GF-D8 (cell line): ENCODE results near the gene WASF3.

Experiments
- DNase-seq: peaks from one replicate; lab custom pipeline; 2025; lab: John Stamatoyannopoulos, UW

The WASF3 gene

DNA sequence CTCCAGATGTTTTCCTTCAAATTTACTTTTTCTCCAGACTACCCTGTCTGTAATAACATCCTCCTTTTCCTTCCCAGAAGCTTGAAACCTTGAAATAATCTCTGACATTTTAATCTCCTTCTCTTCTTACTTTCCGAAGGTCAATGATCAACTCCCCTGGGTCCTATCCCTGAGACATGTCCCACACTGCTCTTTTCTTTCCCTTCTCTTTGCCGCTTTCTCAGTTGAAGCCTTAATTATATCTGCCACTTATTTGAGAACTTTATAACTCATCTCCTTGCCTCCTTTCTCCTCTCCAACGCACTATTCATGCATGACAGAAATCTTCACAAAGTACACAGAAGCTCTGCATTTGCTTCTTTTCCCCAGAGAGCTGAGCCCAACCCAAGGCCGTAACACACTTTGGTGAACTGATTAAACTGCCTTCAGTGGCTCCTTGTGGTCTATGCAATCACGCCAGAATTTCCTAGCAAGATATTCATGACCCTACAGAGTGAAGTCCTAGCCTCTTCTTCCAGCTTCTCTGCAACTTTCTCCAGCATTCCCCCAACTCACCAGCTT lies 9.2 kb upstream of the WASF3 start:
- DNase-seq = no peak

DNA sequence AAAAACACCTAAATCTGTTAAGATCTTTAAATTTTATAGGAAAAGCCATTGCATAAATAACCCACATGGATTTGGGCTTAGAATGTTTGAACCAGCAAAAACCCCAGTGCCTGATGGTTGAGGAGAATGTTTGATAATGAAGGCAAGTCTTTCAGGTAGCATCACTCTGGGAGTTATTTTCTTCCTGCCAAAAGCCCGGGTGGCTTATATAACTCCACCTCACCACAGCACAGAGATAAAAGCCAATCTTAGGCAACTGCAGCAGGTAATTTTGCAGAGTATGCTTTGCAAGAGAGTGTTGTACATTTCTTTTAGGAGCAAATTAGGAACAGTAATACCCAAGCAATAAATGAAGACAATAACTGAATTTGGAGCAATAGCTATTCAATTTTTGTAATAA lies 7.8 kb upstream of the WASF3 start:
- no peak for DNase-seq

GRCh38 chr13:26551255-26551860 lies 6.1 kb upstream of the WASF3 start:
- no peak for DNase-seq

- no peak for DNase-seq
These were observed 2.1 kb upstream of the WASF3 start for GRCh38 chr13:26555413-26555812.

GRCh38 chr13:26557051-26557392 lies 461 bp upstream of the WASF3 start:
- DNase-seq = no peak

GRCh38 chr13:26558074-26558805 lies 757 bp downstream of the WASF3 start:
- no peak for DNase-seq

- DNase-seq = no peak
These were observed 1.5 kb downstream of the WASF3 start for GRCh38 chr13:26558987-26559386.

GRCh38 chr13:26560456-26560855 lies 3.0 kb downstream of the WASF3 start:
- no peak for DNase-seq

DNA sequence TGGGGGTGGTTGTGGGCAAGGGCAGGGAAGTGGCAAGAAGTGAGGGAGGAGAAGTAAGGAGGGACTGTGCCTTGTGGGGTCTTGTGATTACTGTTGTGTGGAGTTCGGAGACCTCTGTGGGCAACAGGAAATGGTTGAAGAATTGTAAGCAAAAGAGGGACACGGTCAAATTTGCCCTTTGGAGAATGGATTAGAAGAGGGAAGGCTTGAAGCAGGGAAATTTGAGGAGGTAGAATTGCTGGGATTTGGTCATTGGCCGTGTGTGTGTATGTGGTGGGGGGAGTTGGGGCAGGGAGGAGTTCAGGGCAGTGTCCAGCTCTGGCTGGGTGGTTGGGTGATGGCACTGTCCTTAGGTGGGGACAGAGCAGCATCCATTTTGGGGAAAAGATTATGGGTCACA lies 3.6 kb downstream of the WASF3 start:
- DNase-seq = no peak

GRCh38 chr13:26561651-26562511 lies 4.4 kb downstream of the WASF3 start:
- no peak for DNase-seq

DNA sequence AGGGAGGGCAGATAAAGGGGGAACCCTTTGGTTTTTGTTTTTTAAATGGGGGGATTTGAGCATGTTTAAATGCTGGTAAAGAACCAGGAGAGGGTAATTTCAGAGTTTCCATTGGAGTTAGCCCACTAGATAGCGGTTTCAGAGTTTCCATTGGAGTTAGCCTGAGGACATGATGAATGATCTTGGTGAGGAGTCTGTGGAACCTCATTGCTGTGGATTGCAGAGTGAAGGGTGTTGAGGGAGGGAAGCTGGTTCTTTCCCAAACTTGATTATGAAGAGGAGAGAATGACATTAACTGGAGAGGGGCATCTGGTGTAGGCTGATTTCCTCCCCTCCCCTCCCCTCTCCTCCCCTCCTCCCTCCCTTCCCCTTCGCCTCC lies 5.0 kb downstream of the WASF3 start:
- DNase-seq = no peak

DNA sequence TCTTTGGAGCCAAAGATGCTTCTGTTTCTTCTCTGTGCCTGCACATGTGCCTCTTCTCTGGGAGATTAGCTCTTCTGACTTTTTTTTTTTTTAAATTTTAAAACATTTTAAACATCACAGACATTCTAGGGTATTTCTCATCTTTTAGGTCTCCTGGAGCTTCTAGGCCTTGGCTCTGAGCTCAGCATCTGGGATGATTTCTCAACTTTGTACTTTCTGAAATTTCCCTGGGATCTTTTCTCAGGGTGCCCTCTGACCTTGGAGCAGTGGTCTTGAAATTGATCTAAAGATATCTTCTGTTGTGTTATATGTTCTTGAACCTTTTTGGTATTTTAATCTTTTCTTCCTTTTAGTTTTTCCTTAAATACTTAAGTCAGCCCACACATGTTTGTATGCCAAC lies 6.2 kb downstream of the WASF3 start:
- no peak for DNase-seq

DNA sequence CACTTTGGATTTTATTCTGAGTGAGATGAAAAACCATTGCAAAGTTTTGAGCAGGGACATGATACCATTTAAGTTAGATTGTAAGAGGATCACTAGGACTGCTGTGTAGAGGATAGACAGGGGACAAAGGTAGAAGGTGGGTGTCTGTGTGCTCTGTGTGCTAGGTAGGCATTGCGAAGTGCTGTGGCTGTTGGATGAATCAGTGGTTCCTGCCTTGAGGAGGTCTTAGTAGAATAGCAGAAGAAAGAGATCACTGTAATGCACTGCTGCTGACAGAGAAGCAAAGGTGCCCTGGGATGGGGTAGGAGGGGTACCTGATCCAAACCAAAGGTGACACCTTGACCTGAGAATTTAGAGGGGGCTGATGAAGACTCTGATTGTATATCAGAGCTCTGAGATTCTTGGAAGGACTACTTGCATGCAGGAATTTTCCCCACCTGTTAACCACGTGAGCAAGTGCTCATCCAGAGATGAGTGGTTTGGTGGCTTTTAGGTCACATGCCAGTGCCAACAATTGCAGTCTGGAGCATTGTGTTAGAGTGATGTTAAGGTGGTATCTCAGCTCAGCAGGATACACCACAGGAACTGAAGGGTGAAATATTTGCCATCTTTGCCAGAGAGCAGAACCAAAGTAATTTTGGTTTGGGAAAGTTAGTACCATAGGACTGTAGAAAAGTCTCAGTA lies 10.8 kb downstream of the WASF3 start:
- no peak for DNase-seq

GRCh38 chr13:26571518-26571917 lies 14.0 kb downstream of the WASF3 start:
- DNase-seq = no peak

DNA sequence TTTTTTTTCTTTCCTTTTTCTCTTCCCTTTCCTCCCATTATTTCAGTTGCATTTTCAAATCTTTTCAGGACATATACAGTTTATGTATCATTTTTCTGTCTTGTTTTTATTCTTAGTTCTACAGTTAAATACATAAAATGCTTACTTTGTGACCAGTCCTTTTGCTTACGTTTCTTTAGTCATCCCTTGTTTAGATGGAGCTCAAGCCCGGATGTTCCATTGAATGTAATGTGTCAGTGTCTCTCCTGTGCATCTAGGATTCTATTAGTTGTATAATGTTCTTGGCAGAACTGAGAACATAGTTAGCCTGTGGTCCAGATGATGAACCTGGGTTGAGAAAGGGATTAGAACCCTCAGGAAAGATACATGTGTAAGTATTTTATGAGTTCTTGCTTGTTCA lies 17.8 kb downstream of the WASF3 start:
- no peak for DNase-seq

GRCh38 chr13:26579580-26579979 lies 22.1 kb downstream of the WASF3 start:
- no peak for DNase-seq

- no peak for DNase-seq
These were observed 26.2 kb downstream of the WASF3 start for GRCh38 chr13:26583662-26584061.

DNA sequence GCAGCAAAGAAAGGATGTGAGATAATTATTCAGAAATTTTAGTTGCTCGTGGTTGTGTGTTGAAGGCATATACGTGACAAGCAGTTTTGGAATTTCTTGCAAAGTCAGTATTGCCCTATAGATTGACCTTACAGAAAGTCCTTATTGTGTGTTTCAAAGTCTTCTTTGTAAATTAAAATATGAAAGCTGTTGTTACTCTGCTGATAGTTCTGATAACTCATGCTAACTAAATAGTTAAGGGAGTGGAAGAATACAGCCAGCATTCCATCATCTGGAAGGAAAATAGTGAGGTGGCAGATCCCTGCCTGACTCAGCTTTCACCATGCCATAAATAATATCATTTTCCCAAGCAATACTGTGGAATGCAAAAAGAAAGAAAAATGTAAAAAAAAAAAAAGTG lies 27.2 kb downstream of the WASF3 start:
- no peak for DNase-seq

DNA sequence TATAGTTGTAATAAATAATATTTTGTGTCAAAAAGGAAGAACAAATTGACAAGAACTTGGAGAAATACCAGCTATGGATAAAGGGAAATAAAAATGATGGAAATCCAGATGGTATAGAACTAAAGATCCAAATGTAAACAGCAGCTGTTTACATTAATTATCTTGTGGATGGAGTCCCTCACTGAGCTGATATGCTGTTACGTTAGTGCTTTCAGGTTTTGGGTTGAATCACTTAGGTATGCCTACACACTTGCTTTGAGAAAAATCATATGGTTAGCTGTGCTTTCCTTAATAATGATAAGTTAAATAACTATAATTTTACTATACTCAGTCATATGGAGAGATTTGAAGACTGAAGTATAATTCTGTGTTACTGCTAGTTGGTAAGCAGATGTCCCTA lies 27.7 kb downstream of the WASF3 start:
- no peak for DNase-seq

- no peak for DNase-seq
These were observed 29.8 kb downstream of the WASF3 start for GRCh38 chr13:26587251-26587650.

- no peak for DNase-seq
These were observed 31.7 kb downstream of the WASF3 start for GRCh38 chr13:26589226-26589625.

DNA sequence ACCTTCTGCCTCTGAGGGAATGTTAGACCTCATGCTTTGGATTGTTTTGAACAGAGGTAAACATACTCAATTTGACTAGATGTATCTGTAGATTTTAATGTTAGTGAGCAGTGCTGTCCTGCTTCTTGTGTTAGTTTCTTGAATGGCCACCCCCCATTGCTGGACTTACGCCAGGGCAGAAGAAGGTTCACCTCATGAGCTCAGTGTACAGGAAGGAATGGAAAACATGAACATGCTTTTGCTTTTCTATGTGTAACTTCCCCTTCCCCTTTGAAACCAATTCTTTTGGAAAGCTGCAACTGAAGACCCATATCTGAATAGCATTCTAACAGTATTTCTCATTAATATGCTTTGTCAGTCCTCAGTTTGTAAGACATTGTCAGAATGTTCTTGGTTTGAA lies 32.3 kb downstream of the WASF3 start:
- DNase-seq = no peak
